GM12878 (cell line): Measurements from ENCODE around the gene OR51B4. TPM values are rescaled to one million over a fixed set of nuclear protein-coding genes. Genes with fewer than 3 reads are reported as not detected.

Experiments used
- ATAC-seq: fragments of 200-7000 bp; cut with Tn5 transposase; 3 replicates; pipeline ENCODE4 v1.9.1; 2020; ENCODE audit warnings: mild to moderate bottlenecking, moderate library complexity
- BruUV-seq: library from RNA; stranded (reverse); fragments of 400-500 nt; replicated peaks from 2 replicates; lab custom pipeline; 2021; lab: Mats Ljungman, UMichigan
- CTCF ChIA-PET: fragments of 300-600 bp; sonication (Branson Sonifier 250); formaldehyde crosslinking; extraction: SDS; loops from one replicate; lab custom pipeline; 2021; ENCODE audit warnings: inconsistent platforms; lab: Yijun Ruan, JAX
- POLR2A ChIA-PET: fragments of 350-600 bp; formaldehyde crosslinking; extraction: SDS; loops from one replicate; lab custom pipeline; 2021; ENCODE audit warnings: inconsistent platforms; lab: Charles Lee
- RAD21 ChIA-PET: fragments of 300-600 bp; sonication (Branson Sonifier 250); formaldehyde crosslinking; loops from one replicate; lab custom pipeline; 2023; ENCODE audit warnings: antibody characterized with exemption; ENCODE audit not compliant: unreplicated experiment; lab: Charles Lee
- SMC1A ChIA-PET: fragments of 300-600 bp; sonication (Branson Sonifier 250); formaldehyde crosslinking; loops from one replicate; lab custom pipeline; 2023; ENCODE audit not compliant: unreplicated experiment, uncharacterized antibody; lab: Charles Lee
- DNase-seq: peaks from one replicate; pipeline ENCODE4 v3.0.0-alpha.2; 2011; ENCODE audit warnings: low read depth, low spot score
- FAIRE-seq: peaks from 3 replicates; lab custom pipeline; 2011; peaks lifted over from hg19 to GRCh38; lab: Jason Lieb, UNC
- H2AFZ ChIP-seq: 2 replicates; pipeline ENCODE4 v1.6.0; 2011; ENCODE audit warnings: low read depth, low read length, control low read depth; ENCODE audit not compliant: control insufficient read depth
- H3K27ac ChIP-seq: 2 replicates; pipeline ENCODE4 v1.5.1; 2011; ENCODE audit warnings: control low read depth; ENCODE audit not compliant: control insufficient read depth, insufficient read depth
- H3K27me3 ChIP-seq, 2 experiments: replicated peaks in 1 of 2; 2 replicates each; pipeline versions ENCODE4 v1.6.0 to v1.6.1; 2011; ENCODE audit warnings: low read length in 1 of 2; ENCODE audit not compliant: control insufficient read depth in 2 of 2, insufficient read depth in 2 of 2
- H3K36me3 ChIP-seq, 2 experiments: 2 replicates each; pipeline ENCODE4 v1.5.1; 2011; ENCODE audit warnings: low read length in 1 of 2; ENCODE audit not compliant: control insufficient read depth in 2 of 2, insufficient read depth in 2 of 2
- H3K4me1 ChIP-seq: 2 replicates; pipeline ENCODE4 v1.6.1; 2011; ENCODE audit warnings: mild to moderate bottlenecking, low read length, moderate library complexity, mixed read lengths; ENCODE audit not compliant: control insufficient read depth, insufficient read depth
- H3K4me2 ChIP-seq: 2 replicates; pipeline ENCODE4 v1.6.0; 2011; ENCODE audit warnings: control low read depth; ENCODE audit not compliant: control insufficient read depth, insufficient read depth
- H3K4me3 ChIP-seq: fragments of 200-600 bp; sonication (generic); 2 replicates; pipeline ENCODE4 v1.5.1; 2016
- H3K79me2 ChIP-seq: 2 replicates; pipeline ENCODE4 v1.6.0; 2011; ENCODE audit warnings: low read length; ENCODE audit not compliant: control insufficient read depth, insufficient read depth
- H3K9ac ChIP-seq: 2 replicates; pipeline ENCODE4 v1.8.0; 2011; ENCODE audit warnings: low read length, control low read depth, mixed read lengths; ENCODE audit not compliant: control insufficient read depth, insufficient read depth
- H3K9me3 ChIP-seq: replicated peaks from 3 replicates; pipeline ENCODE4 v1.5.1; 2011; ENCODE audit warnings: mild to moderate bottlenecking, low read length; ENCODE audit not compliant: control insufficient read depth, insufficient read depth
- H4K20me1 ChIP-seq: 2 replicates; pipeline ENCODE4 v1.6.0; 2011; ENCODE audit not compliant: control insufficient read depth, insufficient read depth
- CREM ChIP-seq: IDR thresholded peaks from 2 replicates; pipeline ENCODE4 v1.6.1; 2014; ENCODE audit warnings: antibody characterized with exemption, low read depth
- DPF2 ChIP-seq: fragments of 450-650 bp; IDR thresholded peaks from 2 replicates; pipeline ENCODE4 v1.6.1; 2017; ENCODE audit warnings: mild to moderate bottlenecking
- IKZF1 ChIP-seq: fragments of 450-650 bp; conservative IDR thresholded peaks from 2 replicates; pipeline ENCODE4 v1.6.1; 2017; ENCODE audit warnings: antibody characterized with exemption, mild to moderate bottlenecking
- IKZF2 ChIP-seq, 2 experiments: fragments of 450-650 bp; IDR thresholded peaks; 2 replicates each; pipeline ENCODE4 v1.6.1; 2017; ENCODE audit warnings: mild to moderate bottlenecking in 2 of 2, moderate library complexity in 2 of 2
- MTA2 ChIP-seq: fragments of 450-650 bp; IDR thresholded peaks from 2 replicates; pipeline ENCODE4 v1.6.1; 2016; ENCODE audit warnings: low read depth, mild to moderate bottlenecking, moderate library complexity
- NKRF ChIP-seq: fragments of 450-650 bp; conservative IDR thresholded peaks from 2 replicates; pipeline ENCODE4 v1.6.1; 2017; ENCODE audit warnings: mild to moderate bottlenecking, moderate library complexity
- RELB ChIP-seq: fragments of 450-650 bp; IDR thresholded peaks from 2 replicates; pipeline ENCODE4 v1.6.1; 2017; ENCODE audit warnings: low read depth, mild to moderate bottlenecking, moderate library complexity
- WRNIP1 ChIP-seq: IDR thresholded peaks from 2 replicates; pipeline ENCODE4 v1.6.1; 2011; ENCODE audit warnings: low read depth, low read length, improper control_type of control experiment, borderline replicate concordance
- WGBS: methylation state at CpG from one replicate; pipeline ENCODE4 v1.1.6; 2016; ENCODE audit warnings: low lambda C conversion rate; ENCODE audit not compliant: insufficient replicate concordance, insufficient coverage; ENCODE audit errors: missing lambda C conversion rate; 5-methylcytosine and 5-hydroxymethylcytosine counted together
- in situ Hi-C: fragments of 300-500 bp; cut with MboI; formaldehyde crosslinking; loops from 9 replicates; pipeline ENCODE4 v1.14.3; 2018; ENCODE audit warnings: mixed read lengths
- intact Hi-C: fragments of 100-400 bp; cut with micrococcal nuclease; formaldehyde crosslinking; loops from one replicate; pipeline ENCODE4 v1.14.2; 2022; ENCODE audit not compliant: unreplicated experiment
- polyA plus RNA-seq, 11 experiments: library from polyadenylated mRNA; depleted of rRNA in 4 of 11; unstranded in 6 of 11; stranded (reverse) in 5 of 11; fragments of >200 nt; fragmentation: Nextera tagmentation in 4 of 11; fragmentation: Illumina TruSeq in 1 of 11; extraction: Ambion mirVana in 4 of 11; extraction: Trizol in 1 of 11; gene quantifications; 1 replicate in 1 of 11; 2 replicates in 10 of 11; pipeline versions ENCODE4 v1.2.1 to v1.2.3, GENCODE V29; 2011 to 2016; ENCODE audit warnings: inconsistent platforms in 2 of 11, missing spikeins in 2 of 11, low read depth in 1 of 11
- total RNA-seq, 4 experiments: library from RNA; depleted of rRNA in 3 of 4; stranded (reverse); fragments of >200 nt in 3 of 4; fragmentation: Illumina TruSeq in 1 of 4; extraction: Trizol in 1 of 4; gene quantifications; 2 replicates each; pipeline versions ENCODE4 v1.2.1 to v1.2.3, GENCODE V29; 2013 to 2021

OR51B4 gene
- total and polyA plus RNA-seq, 10 of the 15 experiments (the other 5 are each of a cell fraction or from before 2014, with no cell fraction given), result 0.23 to 2.1 TPM; not detected in 8

GRCh38 chr11:5343474-5344335, 42.0 kb upstream of the OR51B4 start, which contains the start of gene OR51B5:
TSS of gene OR51B5 (minus strand) at chr11:5343524. CDS start at chr11:5343524, 0 bp downstream.
- in situ Hi-C loops (loop anchor here (25.0 kb wide), 1 partner anchor 1481 kb away; the partner anchor contains the start of gene STIM1), intact Hi-C loops (no loop called here)
- ChIA-PET RAD21 (interaction anchor here (1.1 to 1.2 kb wide), 2 partner anchors 36 to 54 kb away, joined by 3 to 4 read pairs; no protein-coding TSS in a partner anchor), CTCF (interaction anchor here (0.7 to 1.0 kb wide), 2 partner anchors 18 to 20 kb away, joined by 3 read pairs; no protein-coding TSS in a partner anchor), POLR2A (interaction anchor here (0.6 kb wide), 2 partner anchors 289 to 515 kb away, joined by 3 to 4 read pairs; no protein-coding TSS in a partner anchor), SMC1A (interaction anchor here (0.6 to 1.6 kb wide), 6 partner anchors 9 to 1055 kb away, joined by 3 to 5 read pairs (median 4); no protein-coding TSS in a partner anchor)
- H3K9ac ChIP-seq, result no peak within 1 kb of the TSS
- H3K27ac ChIP-seq, result no peak within 1 kb of the TSS
- FAIRE-seq, result no peak
- H3K9me3 ChIP-seq, result no peaks in the 10 kb centered on the region
- whole genome bisulfite sequencing, result under 1% methylated on average over 6 of the region's 6 CpGs
- no peaks in the 10 kb centered on the region for H3K36me3 ChIP-seq
- peak; percentile 61 for ATAC-seq
- H3K27me3 ChIP-seq, result no peaks in the 10 kb centered on the region
- no peak within 1 kb of the TSS for H3K4me2 ChIP-seq
- no peak within 1 kb of the TSS for H3K4me3 ChIP-seq
- H3K4me1 ChIP-seq, result no peaks in the 10 kb centered on the region
- H4K20me1 ChIP-seq, result no peaks in the 10 kb centered on the region
- H3K79me2 ChIP-seq, result no peaks in the 10 kb centered on the region
- no TSS peak for BruUV-seq
- H2AFZ ChIP-seq, result no peak within 1 kb of the TSS
- TF ChIP-seq IKZF1 (peak; percentile 41), RELB (peak; percentile 41; the same call in 1 of the 2 replicates), DPF2 (0 out of 2 replicates have a peak, but pooled peaks have one; percentile 35), NKRF (no peak), IKZF2 (IDR thresholded peaks at IDR 0.05) (peak in 1 of 2 experiments; percentile 26; a peak in 1 of 4 replicates), MTA2 (0 out of 2 replicates have a peak, but pooled peaks have one; percentile 25), CREM (no peak), WRNIP1 (no peak)
- no peak for DNase-seq
